ENCODE data around the gene MTHFD1L.

- TF ChIP-seq CTCF (IDR thresholded peaks at IDR 0.05) (no peak), POLR2A (IDR thresholded peaks at IDR 0.05) (no peak)
Measured at GRCh38 chr6:150981669-150982068, 116.2 kb downstream of the MTHFD1L start.

Measured in Peyer's patch (tissue), 4 donors.